Measurements from ENCODE around the gene TMCO1. TPM values are rescaled to one million over a fixed set of nuclear protein-coding genes. Genes with fewer than 3 reads are reported as not detected.

The TMCO1 gene
- total RNA-seq, 1 donor from 2014 or later, result 43.0 TPM

- H3K27me3 Mint-ChIP-seq, result no peaks in the 10 kb centered on the region
- H3K27ac Mint-ChIP-seq, result no peak overlapping the region
- ATAC-seq (ENCODE audit: low read depth) (no peak), DNase-seq (no peak)
- intact Hi-C loops (cut with micrococcal nuclease), result no loop called here
- TF ChIP-seq CTCF (IDR thresholded peaks at IDR 0.05), result no peak
- ChIA-PET CTCF (no interaction called here), POLR2A (no interaction called here)
- H3K4me1 Mint-ChIP-seq, result peaks cover 25% of the 10 kb centered on the region
- no peak overlapping the region for H3K4me3 Mint-ChIP-seq
- H3K36me3 Mint-ChIP-seq (ENCODE audit: low read depth), result peaks cover 61% of the 10 kb centered on the region
- H3K9me3 Mint-ChIP-seq, result no peaks in the 10 kb centered on the region
Observed at GRCh38 chr1:165742194-165742593, 26.5 kb downstream of the TMCO1 start.

GRCh38 chr1:165738794-165739193 lies 29.9 kb downstream of the TMCO1 start:
- ChIA-PET POLR2A (no interaction called here), CTCF (no interaction called here)
- peak overlapping the region; percentile 3 for H3K4me3 Mint-ChIP-seq
- peaks cover 65% of the 10 kb centered on the region for H3K36me3 Mint-ChIP-seq (ENCODE audit: low read depth)
- TF ChIP-seq CTCF (IDR thresholded peaks at IDR 0.05), result no peak
- H3K4me1 Mint-ChIP-seq, result peaks cover 36% of the 10 kb centered on the region
- DNase-seq, result no peak
- no peaks in the 10 kb centered on the region for H3K27me3 Mint-ChIP-seq
- intact Hi-C loops (cut with micrococcal nuclease), result no loop called here
- no peaks in the 10 kb centered on the region for H3K9me3 Mint-ChIP-seq
- no peak overlapping the region for H3K27ac Mint-ChIP-seq
- ATAC-seq (ENCODE audit: low read depth), result peak; percentile 73

- H3K36me3 Mint-ChIP-seq (ENCODE audit: low read depth), result peaks cover 61% of the 10 kb centered on the region
- ChIA-PET CTCF (no interaction called here), POLR2A (no interaction called here)
- H3K4me1 Mint-ChIP-seq, result peaks cover 36% of the 10 kb centered on the region
- no peak overlapping the region for H3K27ac Mint-ChIP-seq
- TF ChIP-seq CTCF (IDR thresholded peaks at IDR 0.05), result no peak
- DNase-seq (no peak), ATAC-seq (ENCODE audit: low read depth) (no peak)
- no peak overlapping the region for H3K4me3 Mint-ChIP-seq
- H3K27me3 Mint-ChIP-seq, result no peaks in the 10 kb centered on the region
- intact Hi-C loops (cut with micrococcal nuclease), result no loop called here
- no peaks in the 10 kb centered on the region for H3K9me3 Mint-ChIP-seq
Observed at GRCh38 chr1:165737196-165737595, 31.5 kb downstream of the TMCO1 start.

GRCh38 chr1:165734906-165735305 lies 33.8 kb downstream of the TMCO1 start:
- TF ChIP-seq CTCF (IDR thresholded peaks at IDR 0.05), result no peak
- ChIA-PET POLR2A (no interaction called here), CTCF (interaction anchor here (0.7 kb wide), 1 partner anchor 35 kb away, joined by 3 read pairs; no protein-coding TSS in a partner anchor)
- Mint-ChIP-seq H3K4me3 (no peak overlapping the region), H3K36me3 (ENCODE audit: low read depth) (peaks cover 48% of the 10 kb centered on the region), H3K27me3 (no peaks in the 10 kb centered on the region), H3K27ac (no peak overlapping the region), H3K9me3 (no peaks in the 10 kb centered on the region), H3K4me1 (peaks cover 36% of the 10 kb centered on the region)
- intact Hi-C loops (cut with micrococcal nuclease), result no loop called here
- no peak for ATAC-seq (ENCODE audit: low read depth)
- DNase-seq, result no peak

GRCh38 chr1:165726841-165727240 lies 41.8 kb downstream of the TMCO1 start:
- Mint-ChIP-seq H3K4me1 (no peaks in the 10 kb centered on the region), H3K36me3 (ENCODE audit: low read depth) (peaks cover 33% of the 10 kb centered on the region), H3K27me3 (no peaks in the 10 kb centered on the region), H3K4me3 (no peak overlapping the region), H3K27ac (no peak overlapping the region), H3K9me3 (no peaks in the 10 kb centered on the region)
- intact Hi-C loops (cut with micrococcal nuclease), result no loop called here
- TF ChIP-seq CTCF (IDR thresholded peaks at IDR 0.05), result no peak
- ATAC-seq (ENCODE audit: low read depth) (no peak), DNase-seq (no peak)
- POLR2A ChIA-PET, result no interaction called here
- CTCF ChIA-PET, result no interaction called here

All from activated B cell treated with CpG ODN at 0.5 μM for 24 hours (primary cell).